22Rv1 (cell line): Measurements from ENCODE around the gene PLPP6.

Source experiments
- CTCF ChIP-seq: fragments of 450-650 bp; IDR thresholded peaks from 2 replicates; pipeline ENCODE4 v1.5.1; 2017; ENCODE audit warnings: mild to moderate bottlenecking
- ZFX ChIP-seq: fragments of 450-650 bp; IDR thresholded peaks from 2 replicates; pipeline ENCODE4 v1.6.1; 2017; ENCODE audit warnings: antibody characterized with exemption, borderline replicate concordance

GRCh38 chr9:4638968-4639367 is 23.1 kb upstream of the PLPP6 start:
- TF ChIP-seq CTCF (no peak), ZFX (no peak)
